G401.6 (cell line): ENCODE measurements around the gene JCAD.

ENCODE experiments used
- FAIRE-seq: peaks from 2 replicates; lab custom pipeline; 2012; peaks lifted over from hg19 to GRCh38; lab: Jason Lieb, UNC

Gene JCAD

DNA sequence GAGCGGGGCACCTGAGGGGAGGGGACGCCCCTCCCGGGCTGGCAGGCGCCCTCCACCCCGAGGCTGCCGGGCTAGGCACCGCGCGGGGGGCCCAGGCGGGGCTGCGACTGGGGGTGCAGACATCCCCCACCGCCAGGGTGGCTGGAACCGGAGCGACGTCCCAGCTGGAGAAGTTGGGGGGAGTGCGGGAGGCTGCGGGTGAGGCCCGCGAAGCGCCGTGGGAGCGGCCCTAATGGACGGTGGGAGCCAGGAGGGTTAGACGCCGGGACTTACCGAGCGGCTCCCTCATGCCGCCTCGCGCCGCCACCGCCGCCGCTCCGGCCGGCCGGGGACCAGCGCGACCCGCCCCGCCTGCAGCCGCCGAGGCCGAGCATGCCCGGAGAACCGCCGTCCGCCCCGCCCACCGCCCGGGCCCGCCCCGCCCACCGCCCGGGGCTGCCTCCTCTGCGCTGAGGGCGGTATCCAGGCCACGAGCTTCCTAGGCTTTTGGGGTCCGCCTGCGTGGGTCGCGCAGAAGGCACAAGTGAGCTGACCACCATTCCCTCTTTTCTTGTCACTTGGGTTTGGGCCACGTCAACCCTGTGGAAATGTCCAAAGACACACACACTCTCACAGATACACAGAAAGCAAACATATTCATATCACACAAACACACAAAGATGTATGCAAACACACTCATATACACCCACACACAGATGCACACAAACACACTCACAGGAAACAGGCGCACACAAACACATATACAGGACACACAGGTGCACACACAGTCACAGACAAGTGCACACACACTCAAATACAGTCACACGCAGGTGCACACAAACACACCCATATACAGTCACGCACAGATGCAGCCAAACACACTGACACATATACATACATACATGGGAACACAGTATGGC is at the start of gene JCAD:
TSS of gene JCAD (minus strand) at position 378 of the 899 bp plus-strand sequence. CDS start 11,774 bp downstream, outside the sequence.
- no peak for FAIRE-seq

DNA sequence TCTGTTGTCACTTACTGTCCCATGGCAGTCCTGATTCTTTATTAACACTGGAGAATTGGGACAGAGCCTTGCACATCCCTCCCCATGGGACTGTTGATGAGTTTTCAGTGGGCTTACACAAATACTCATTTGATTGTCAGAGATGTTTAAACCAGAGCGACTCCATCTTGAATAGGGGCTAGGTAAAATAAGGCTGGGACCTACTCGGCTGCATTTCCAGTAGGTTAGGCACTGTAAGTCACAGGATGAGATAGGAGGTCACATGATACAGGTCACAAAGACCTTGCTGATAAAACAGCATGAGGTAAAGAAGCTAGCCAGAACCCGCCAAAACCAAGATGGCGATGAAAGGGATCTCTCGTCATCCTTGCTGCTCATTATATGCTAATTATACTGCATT is 47.6 kb upstream of the JCAD start:
- FAIRE-seq = no peak

DNA sequence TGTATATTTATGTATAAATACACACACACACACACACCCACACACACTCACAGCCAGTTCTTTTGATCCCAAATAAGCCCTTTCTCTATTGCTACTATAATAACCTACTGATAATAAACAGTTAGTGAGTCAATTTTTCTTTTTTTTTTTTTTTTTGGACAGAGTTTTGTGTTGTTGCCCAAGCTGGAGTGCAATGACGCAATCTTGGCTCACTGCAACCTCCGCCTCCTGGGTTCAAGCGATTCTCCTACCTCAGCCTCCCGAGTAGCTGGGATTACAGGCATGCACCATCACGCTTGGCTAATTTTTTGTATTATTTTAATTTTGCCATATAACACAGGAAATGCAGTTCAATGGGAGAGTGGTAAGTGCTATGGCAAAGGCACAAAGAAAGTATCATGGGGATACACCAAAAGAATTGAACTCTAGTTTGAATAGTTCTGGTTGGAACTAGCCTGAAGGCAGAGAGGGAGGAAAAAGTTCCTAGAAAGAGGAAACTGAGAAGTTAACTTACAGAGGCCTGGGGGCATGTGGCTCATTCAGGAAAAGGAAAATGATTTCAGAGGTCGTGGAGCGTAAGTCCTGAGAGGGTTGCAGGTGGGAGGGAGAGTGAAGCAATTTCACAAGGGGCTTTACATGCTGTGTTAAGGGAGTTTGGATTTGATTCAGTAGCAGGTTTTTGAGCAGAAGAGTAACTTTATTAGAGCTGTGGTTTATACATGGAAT is 44.4 kb upstream of the JCAD start:
- no peak for FAIRE-seq

GRCh38 chr10:30099706-30100105 is 40.3 kb upstream of the JCAD start:
- FAIRE-seq = peak; percentile 86

DNA sequence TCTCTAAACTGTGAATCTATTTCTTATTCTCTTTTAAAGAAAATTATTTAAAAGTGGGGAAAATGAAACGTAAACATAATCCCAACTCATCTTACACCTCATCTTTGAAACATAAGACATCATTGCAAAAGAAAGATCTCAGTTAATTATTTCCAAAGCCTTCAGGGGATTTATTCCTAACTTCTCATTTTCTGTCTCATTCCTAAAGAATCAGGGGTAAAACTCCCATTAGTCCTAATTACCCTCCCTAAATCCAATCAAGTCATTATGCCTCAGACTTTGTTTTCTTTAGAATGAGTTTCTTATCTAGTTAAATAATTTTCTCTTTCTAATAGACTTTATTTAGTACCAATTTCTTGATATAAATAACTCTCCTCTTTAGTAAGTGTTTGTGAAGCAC is 39.7 kb upstream of the JCAD start:
- FAIRE-seq = no peak

- no peak for FAIRE-seq
These were observed 39.2 kb upstream of the JCAD start for GRCh38 chr10:30098629-30099028.

DNA sequence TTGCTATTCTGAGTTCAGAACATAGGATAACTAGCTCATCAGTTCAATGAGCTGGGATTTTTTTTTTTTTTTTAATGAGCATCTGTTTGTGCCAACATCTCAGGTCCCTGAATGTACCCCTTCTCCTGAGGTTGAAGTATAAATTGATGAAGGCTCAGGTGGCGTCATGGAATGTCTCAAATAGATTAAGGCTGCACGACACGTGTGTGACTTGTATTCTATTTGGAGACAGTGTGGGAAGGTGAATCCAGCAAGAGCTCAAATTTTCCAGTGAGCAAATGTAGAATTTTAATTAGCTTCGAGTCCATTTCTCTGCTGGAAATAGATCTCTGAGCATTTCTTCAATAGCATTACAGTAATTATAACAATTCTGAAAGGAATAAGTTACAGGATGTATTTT is 37.2 kb upstream of the JCAD start:
- FAIRE-seq = no peak

- no peak for FAIRE-seq
These were observed 36.4 kb upstream of the JCAD start for GRCh38 chr10:30095631-30096422.

- no peak for FAIRE-seq
These were observed 35.2 kb upstream of the JCAD start for GRCh38 chr10:30094601-30095000.

GRCh38 chr10:30093303-30093950 is 34.0 kb upstream of the JCAD start:
- FAIRE-seq = no peak

- no peak for FAIRE-seq
These were observed 32.9 kb upstream of the JCAD start for GRCh38 chr10:30092151-30092790.

GRCh38 chr10:30091136-30091535 is 31.8 kb upstream of the JCAD start:
- no peak for FAIRE-seq

DNA sequence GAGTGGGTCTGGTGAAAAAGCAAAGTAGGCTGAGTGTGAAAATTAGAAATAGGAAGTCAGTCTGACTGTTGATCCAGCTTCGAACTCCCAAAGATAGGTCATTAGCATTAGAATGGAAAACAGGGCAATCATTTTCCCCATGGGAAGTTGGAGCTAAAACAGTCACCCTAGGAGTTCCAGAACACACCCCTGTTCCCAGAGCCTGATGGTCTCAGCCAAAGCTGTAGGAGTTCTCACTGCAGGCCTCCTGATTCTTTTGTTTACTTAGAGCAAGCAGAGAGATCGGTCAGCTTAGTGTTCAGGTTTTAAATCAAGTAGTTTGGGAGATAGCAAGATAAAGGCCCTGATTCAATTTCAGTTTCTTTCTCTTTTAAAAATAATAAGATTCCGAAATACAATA is 28.8 kb upstream of the JCAD start:
- no peak for FAIRE-seq

GRCh38 chr10:30083934-30084333 is 24.5 kb upstream of the JCAD start:
- FAIRE-seq = no peak

DNA sequence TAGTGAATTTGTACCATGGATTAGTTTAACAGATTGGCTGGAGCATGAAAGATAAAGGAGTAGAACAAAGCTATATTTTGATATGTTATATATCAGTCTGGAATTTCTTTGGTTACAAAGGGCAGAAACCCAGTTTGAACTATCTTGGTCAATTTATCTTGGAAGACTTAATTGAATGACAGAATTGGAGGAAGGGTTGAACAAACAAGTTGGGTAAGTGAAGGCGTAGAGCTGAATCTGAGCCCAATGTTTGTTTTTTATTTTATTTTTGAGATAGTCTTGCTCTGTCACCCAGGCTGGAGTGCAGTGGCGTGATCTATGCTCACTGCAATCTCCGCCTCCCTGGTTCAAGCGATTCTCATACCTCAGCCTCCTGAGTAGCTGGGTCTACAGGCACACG is 21.8 kb upstream of the JCAD start:
- FAIRE-seq = no peak

DNA sequence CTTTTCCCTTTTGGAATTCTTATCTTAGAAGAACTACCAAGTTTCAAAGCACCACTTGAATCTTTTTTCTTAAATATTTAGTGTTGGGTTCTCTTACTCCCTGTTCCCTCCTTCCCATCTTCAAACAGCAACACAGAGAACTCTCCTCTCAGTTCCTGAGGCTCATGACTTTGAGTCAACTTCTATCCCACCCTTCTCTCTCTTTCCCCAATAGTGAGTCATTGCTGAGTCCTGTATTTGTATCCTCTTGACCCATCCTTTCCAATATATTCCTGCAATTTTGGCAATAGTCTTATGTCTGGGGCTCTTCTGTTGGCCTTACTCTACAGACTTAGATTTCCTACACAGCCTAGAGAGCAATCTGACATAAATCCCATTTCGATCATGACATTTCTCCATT is 20.8 kb upstream of the JCAD start:
- no peak for FAIRE-seq

GRCh38 chr10:30079408-30079807 is 20.0 kb upstream of the JCAD start:
- no peak for FAIRE-seq

DNA sequence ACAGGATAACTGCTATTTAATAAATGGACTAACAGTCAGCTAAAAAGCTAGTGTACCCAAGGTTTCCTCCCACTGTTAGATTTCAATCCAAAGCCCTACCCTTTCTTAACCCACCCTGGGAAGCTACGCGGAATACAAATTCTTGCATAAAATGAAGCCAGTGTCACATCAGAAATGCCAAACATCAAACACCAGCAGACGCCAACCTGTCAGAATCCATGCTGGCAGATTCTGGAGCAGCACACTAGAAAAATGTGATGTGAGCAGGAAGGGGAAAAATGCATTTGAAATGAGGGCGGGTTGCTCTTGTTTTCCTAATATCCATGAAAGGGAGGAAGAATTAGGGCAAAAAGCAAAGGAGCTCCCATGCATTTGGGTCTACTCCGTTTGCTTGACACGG is 16.1 kb upstream of the JCAD start:
- FAIRE-seq = no peak

GRCh38 chr10:30074933-30075332 is 15.5 kb upstream of the JCAD start:
- FAIRE-seq = no peak

GRCh38 chr10:30074090-30074489 is 14.7 kb upstream of the JCAD start:
- no peak for FAIRE-seq

DNA sequence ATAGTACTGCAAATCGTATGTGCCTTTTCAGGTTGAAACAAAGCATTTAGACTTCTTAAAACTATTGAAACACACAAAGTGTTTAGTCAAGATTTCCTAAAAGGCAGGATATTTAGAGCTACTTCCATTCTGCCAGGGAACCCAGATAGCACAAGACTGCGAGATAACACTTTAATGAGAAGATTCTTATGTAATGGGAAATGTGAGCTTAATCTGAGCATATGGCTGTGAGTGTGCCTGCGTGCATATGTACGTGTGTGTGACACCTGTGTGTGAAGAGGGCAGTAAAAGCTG is 14.3 kb upstream of the JCAD start:
- no peak for FAIRE-seq
